Cardiac septum (tissue), 1 donor: ENCODE results near the gene QRICH1. TPM values are rescaled to one million over a fixed set of nuclear protein-coding genes. Genes with fewer than 3 reads are reported as not detected.
A peak's percentile ranks its signal among the peaks of the same experiment; 100 is the strongest.

Experiments used
- DNase-seq: peaks from one replicate; pipeline ENCODE4 v3.0.0-alpha.2; 2020; ENCODE audit warnings: low spot score
- intact Hi-C: fragments of 100-400 bp; cut with DNase I; formaldehyde crosslinking; loops from one replicate; pipeline ENCODE4 v1.14.0; 2022
- total RNA-seq: library from RNA; stranded (reverse); fragmentation: NEBNext Ultra II Directional; extraction: Animal tissue kit (Norgen Biotek cat#: 25700); gene quantifications from one replicate; pipeline ENCODE4 v1.2.1, GENCODE V29; 2021
- donor health status: DM: no; HTN: no; CAD: no.

Gene QRICH1
- total RNA-seq, 1 donor from 2014 or later, result 54.5 TPM

GRCh38 chr3:49007771-49008528 lies 85.9 kb downstream of the QRICH1 start:
- intact Hi-C loops, result loop anchor here (2.0 to 5.0 kb wide), 2 partner anchors 19 to 91 kb away; partner anchors contain the start of gene ARIH2
- DNase-seq, result peak; percentile 94

DNA sequence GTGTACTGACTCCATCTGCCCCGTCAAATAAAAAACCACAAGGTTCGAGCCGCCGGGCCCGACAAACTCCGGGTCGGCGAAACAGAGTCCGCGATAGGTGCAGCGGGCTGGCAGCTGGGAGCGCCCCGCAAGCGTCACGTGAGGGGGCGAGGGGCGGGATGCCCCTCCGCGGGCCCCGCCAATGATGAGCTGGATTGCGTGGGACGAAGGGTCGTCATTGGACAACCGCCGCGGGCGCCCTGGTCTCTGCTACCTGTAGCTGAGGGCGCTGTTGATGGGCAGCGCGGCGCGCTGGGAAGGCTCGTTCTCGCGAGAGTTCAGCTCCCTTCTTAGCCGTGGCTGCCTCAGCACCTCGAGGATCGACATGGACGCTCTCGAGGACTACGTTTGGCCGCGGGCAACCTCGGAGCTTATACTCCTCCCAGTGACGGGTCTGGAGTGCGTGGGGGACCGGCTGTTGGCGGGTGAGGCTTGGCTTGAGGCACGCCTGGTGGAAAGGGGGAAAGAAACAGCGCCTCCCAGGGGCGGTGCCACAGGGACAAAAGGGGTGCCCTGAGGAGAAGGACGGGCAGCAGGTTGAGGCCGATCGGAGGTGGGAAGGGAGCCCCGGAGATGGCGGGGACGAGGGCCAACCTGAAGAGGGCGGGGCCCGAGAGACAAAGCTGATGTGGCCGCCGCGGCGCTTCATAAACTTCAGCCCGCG lies 86.7 kb downstream of the QRICH1 start, which contains the start of gene WDR6:
WDR6 (plus strand) TSS at position 324 of the 703 bp plus-strand sequence; CDS start at position 365, 41 bp downstream.
- intact Hi-C loops, result loop anchor here (2.0 to 5.0 kb wide), 2 partner anchors 18 to 90 kb away; partner anchors contain the start of gene ARIH2
- peak; percentile 98 for DNase-seq

GRCh38 chr3:49006408-49007067 lies 87.3 kb downstream of the QRICH1 start:
- intact Hi-C loops, result loop anchor here (2.0 to 5.0 kb wide), 2 partner anchors 18 to 89 kb away; partner anchors contain the start of gene ARIH2
- DNase-seq, result no peak

- intact Hi-C loops, result loop anchor here (2.0 to 5.0 kb wide), 2 partner anchors 17 to 89 kb away; partner anchors contain the start of gene ARIH2
- DNase-seq, result no peak
Measured at GRCh38 chr3:49005998-49006397, 87.9 kb downstream of the QRICH1 start.

DNA sequence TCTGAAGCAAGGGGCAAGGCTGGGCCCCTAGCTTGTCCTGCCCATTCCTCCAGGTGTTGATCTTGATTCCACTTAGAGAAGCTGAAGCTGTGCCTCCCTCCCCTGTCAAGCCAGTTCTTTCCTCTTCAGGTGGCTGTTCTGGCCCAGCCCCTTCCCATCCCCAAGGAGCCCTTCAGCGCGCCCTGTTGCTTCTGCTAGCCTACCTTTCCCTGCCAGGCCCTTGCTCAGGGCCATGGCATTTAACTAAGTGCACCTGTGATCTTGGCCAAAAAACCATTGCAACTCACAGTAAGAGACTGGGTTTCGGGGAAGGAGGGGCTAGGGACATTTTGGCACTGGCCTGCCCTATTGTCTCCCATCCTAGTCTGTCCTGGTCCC lies 88.6 kb downstream of the QRICH1 start:
- intact Hi-C loops, result loop anchor here (5.0 kb wide), 1 partner anchor 88 kb away; the partner anchor contains the start of gene ARIH2
- no peak for DNase-seq

- DNase-seq, result no peak
Measured at GRCh38 chr3:49004352-49005302, 89.2 kb downstream of the QRICH1 start.

DNA sequence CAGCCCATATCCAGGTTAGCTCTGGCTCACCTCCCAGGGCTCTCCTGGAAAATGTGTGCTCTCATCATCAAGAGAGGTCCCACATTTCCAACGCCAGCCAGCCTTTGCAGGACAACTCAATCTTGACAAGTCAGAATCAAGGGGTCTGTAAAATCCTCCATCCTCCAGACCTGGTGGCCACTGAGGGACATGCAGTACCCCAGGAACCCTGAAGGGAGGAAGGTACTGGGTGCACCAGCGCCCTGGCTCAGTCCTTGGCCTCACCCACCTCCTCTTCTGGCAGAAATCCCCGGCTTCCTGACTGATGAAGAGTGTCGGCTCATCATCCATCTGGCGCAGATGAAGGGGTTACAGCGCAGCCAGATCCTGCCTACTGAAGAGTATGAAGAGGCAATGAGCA lies 92.7 kb downstream of the QRICH1 start:
- DNase-seq, result no peak
- intact Hi-C loops, result no loop called here

More at GRCh38 chr3:49004352-49005302, 89.2 kb downstream of the QRICH1 start:
- intact Hi-C loops, result loop anchor here (5.0 kb wide), 1 partner anchor 87 kb away; the partner anchor contains the start of gene ARIH2

GRCh38 chr3:48999085-48999858 lies 94.6 kb downstream of the QRICH1 start:
- DNase-seq, result no peak
- intact Hi-C loops, result no loop called here

DNA sequence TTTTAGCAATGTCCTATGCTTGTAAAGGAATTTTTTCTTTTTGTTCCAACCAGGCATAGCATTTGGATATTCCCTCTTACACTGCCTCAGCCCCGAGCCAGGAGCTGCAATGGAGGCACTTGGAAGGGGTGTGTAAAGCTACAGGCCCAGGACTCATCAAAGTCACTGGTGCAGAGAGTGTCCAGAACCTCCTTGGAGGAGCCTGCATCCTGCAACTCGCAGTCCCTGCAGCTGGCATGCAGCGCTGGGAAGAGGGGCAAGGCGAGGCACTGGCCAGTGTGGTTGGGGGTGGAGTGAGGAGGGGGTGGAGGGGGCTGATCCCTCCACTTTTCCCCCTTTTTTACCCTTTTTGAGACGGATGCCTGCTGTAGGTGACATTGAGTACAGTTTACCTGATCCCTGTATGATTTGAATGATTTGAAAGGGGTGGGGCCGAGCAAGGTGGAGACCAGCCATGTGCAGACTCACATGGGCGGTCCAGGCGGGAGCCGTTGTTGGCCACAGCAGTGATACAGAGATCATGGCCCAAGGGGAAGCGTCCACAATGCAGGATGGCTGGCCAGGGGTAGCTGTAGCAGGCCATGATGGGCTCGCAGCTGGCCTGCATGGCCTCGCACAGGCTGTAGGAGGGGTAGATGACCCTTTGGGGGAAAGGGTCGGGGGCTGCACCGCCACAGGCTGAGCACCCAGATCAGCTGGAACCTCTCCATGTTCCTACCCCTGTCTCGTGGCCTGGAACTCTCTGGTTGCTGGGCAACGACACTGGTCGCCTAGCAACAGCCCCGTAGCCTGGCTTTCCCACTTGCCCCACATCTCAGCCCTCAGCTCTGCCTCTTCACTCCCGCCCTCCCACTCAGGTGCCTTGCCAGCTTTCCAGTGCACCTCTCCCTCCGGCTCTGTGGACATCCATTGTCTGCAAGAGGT lies 95.9 kb downstream of the QRICH1 start:
- DNase-seq, result no peak
- intact Hi-C loops, result no loop called here

DNA sequence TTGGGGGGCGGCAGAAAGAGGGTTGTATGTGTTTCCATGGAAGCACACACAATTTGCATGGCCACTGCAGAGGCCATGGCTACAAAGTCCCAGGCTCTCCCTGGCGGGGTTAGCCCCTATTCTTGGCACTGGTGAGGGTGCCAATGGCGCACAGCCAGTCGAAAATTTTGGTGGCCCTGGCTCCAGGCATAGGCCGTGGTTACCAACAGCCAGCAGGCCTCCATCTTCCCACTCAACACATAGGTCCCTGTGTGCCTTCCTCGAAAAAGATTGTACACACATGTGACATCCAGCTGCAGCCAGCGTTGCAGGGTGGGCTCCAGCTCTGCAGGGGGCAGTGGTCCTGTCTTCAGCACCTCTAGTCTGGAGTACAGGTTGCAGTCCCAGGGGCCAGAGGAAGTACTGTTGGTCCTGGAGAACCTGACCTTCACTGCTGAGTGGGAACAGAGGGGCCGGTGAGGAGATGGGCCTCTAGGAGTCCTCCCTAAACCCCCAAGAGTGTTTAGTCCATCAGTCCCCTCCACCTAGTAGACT lies 96.7 kb downstream of the QRICH1 start:
- DNase-seq, result no peak
- intact Hi-C loops, result no loop called here

DNA sequence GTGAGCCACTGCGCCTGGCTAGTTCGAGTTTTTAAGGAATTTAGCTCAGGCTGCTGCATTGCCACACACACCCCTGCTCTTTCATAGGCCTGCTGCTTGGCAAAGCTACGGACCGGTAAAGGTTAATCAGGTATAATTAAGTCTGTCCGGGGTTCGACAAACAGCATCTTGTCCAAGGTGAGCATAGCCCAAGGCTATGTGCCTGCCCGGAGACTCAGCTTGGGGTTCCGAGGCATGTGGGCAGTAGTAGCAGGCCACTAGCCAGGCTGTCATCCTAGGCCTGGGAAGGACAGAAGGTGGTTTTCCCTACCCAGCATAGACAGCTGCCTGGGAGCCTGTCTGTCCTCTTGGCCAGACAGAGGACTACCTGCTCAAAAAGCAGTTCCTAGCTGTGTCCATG lies 97.2 kb downstream of the QRICH1 start:
- no peak for DNase-seq
- intact Hi-C loops, result no loop called here

DNA sequence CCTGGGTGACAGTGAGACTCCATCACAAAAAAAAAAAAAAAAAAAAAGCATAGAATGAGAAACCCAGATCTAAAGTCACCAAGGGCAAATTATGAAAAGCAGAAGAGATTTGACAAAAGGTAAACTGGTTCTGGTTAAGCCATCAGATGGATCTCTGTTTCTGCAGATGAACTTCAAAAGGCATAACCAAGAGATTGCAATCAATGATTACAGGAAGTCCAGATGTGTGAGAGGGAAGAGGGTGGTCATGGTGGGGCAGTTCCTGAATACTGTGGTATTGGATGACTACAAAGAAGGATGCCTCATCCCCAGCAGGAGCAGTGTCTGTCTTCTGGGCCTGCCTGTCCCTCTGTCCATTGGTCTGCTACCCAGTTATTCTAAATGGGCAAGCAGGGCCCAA lies 100.0 kb downstream of the QRICH1 start:
- intact Hi-C loops, result no loop called here
- DNase-seq, result no peak

DNA sequence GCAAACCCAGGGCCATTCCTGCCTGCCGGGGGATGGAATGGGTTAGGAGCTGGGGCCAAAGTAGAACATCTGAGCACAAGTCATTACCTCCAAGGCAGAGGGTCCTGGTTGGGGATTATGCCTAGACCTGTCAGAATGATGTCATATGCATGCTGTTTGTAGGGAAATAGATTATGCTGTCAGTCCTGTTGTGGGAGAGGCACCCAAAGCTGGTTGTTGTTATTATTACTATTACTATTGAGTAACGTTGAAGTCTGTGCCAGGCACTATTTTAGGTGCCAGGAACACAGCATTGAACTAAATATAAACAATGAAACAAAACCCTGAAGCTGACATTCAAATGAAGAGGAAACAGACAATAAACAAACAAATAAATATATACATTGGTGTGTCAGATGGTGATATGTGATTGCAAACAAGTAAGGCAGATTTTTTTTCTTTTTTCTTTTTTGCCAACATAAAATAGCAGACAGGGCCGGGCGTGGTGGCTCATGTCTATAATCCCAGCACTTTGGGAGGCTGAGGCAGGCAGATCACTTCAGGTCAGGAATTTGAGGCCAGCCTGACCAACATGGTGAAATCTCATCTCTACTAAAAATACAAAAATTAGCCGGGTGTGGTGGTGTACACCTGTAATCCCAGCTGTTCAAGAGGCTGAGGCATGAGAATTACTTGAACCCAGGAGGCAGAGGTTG lies 101.9 kb downstream of the QRICH1 start:
- intact Hi-C loops, result no loop called here
- DNase-seq, result no peak

GRCh38 chr3:48990636-48991469 lies 103.0 kb downstream of the QRICH1 start:
- intact Hi-C loops, result no loop called here
- DNase-seq, result no peak
